Measurements from ENCODE around the gene GALNT17. TPM values are rescaled to one million over a fixed set of nuclear protein-coding genes. Genes with fewer than 3 reads are reported as not detected.
"Not testable (repeated sequence)": the region's sequence is repeated elsewhere in the genome, so short reads cannot be mapped to it uniquely, and the experiment has no call there.

GALNT17 gene
- total RNA-seq, 1 donor from 2014 or later, result not detected

- DNase-seq (ENCODE audit: low read depth in 2 of 2), result no peak
Measured at GRCh38 chr7:71165708-71166107, 33.8 kb downstream of the GALNT17 start.

- no peak for DNase-seq (ENCODE audit: low read depth in 2 of 2)
Measured at GRCh38 chr7:71171476-71171875, 39.5 kb downstream of the GALNT17 start.

GRCh38 chr7:71173955-71174354 is 42.0 kb downstream of the GALNT17 start:
- no peak for DNase-seq (ENCODE audit: low read depth in 2 of 2)

GRCh38 chr7:71182438-71182935 is 50.5 kb downstream of the GALNT17 start:
- no peak for DNase-seq (ENCODE audit: low read depth in 2 of 2)

DNA sequence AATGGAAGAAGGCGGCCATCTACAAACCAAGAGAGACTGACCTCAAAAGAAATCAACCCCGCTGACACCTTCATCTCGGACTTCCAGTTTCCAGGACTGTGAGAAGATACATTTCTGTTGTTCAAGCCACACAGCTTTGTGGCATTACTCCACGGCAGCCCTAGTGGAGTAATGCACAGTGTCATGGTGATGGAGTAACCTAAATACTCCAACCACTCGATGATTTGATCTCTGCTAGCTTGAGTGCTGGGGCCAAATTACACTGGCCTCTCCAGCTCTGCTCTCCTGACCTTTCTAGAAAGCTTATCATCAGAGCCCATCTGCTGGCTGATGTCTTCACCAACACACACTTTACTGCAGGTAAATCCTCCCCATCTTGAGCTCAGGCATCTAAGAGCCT is 52.2 kb downstream of the GALNT17 start:
- DNase-seq (ENCODE audit: low read depth in 2 of 2), result no peak

GRCh38 chr7:71184609-71185008 is 52.7 kb downstream of the GALNT17 start:
- no peak for DNase-seq (ENCODE audit: low read depth in 2 of 2)

DNA sequence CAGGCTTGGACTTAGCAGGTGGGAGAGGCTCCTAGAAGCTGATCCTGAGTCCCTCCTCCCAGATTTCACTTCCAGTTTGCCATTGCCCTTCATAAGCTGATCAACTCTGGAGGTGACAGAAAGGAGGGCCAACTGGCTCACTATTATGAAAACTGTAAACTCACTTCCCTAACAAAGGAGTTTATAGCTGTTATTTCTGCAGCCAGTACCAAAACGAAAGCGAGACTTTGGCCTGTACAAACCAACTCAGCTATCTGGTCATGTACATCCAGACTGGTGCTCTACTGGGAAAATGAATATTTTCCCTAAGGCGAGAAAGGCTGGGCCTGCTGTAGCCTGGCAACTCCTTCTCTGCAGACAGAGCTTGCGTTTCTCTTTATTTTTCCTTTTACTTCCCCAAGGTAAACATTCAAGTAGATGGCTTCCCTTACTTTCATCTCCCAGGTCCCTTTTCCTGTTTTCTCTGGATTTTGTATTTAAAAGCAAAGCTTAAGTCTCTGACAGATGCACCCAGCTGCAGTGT is 54.7 kb downstream of the GALNT17 start:
- DNase-seq (ENCODE audit: low read depth in 2 of 2), result no peak

DNA sequence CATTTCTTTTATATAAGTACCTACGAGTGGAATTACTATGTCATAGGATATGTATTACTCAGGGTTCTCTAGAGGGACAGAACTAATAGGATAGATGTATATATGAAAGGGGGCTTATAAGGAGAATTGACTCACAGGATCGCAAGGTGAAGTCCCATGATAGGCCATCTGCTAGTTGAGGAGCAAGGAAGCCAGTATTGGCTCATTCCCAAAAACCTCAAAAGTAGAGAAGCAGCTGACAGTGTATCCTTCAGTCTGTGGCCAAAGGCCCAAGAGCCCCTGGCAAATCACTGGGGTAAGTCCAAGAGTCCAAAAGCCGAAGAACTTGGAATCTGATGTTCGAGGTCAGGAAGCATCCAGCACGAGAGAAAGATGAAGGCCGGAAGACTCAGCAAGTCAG is 59.8 kb downstream of the GALNT17 start:
- DNase-seq (ENCODE audit: low read depth in 2 of 2), result no peak

- no peak for DNase-seq (ENCODE audit: low read depth in 2 of 2)
Measured at GRCh38 chr7:71193099-71193810, 61.3 kb downstream of the GALNT17 start.

DNA sequence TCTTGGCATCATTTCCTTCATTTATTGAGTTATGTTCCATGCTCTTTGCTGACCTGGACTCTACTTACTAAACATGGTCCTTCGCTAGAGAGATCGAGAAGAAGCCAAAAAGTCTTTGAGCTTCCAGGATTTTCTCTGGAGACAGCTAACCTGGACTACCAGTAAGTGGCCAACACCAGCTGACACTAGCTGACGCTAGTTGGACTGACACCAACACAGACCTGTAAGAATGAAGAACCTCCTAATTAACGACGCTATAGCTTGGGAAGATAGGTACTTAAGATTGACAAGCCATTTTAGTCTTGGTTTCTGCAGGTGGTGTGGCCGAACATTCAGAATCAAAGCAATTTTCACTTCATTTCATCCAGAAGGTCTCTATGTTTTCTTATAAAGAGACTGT is 66.4 kb downstream of the GALNT17 start:
- no peak for DNase-seq (ENCODE audit: low read depth in 2 of 2)

DNA sequence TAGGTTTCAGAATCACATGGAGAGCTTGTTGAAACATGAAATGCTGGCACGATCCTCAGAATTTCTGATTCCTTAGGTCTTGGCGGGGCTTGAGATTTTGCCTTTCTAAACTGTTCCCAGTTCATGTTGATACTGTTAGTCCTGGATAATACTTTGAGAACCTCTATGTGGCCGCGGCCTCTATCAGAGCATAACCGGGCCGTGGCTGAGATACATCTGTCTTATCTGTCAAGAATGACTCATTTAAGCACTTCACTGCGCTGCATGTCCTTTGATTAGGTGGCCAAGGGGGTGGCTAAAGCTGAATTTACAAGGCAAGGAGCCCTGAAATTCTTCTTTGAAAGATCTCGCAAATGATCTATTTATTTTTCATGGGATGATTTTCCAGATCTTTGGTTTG is 66.9 kb downstream of the GALNT17 start:
- DNase-seq (ENCODE audit: low read depth in 2 of 2), result no peak

DNA sequence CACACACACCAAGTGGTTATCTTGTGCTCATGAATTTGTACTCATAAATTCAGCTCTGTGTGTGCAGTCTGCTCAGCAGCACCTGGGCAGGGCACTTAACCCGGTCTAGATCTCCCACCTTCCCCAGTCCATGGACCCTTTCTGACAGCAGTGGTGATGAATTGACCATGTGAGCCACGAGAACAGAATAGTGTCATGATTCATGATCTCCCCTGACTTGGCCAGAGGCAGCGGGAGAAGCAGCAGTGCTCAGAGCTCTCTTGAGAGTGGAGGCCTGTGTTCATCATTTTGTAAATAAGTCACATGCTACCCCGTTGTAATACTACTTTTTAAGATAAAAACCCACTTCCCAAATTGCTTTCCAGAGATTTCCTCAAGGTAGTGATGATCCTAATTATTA is 74.2 kb downstream of the GALNT17 start:
- no peak for DNase-seq (ENCODE audit: low read depth in 2 of 2)

DNA sequence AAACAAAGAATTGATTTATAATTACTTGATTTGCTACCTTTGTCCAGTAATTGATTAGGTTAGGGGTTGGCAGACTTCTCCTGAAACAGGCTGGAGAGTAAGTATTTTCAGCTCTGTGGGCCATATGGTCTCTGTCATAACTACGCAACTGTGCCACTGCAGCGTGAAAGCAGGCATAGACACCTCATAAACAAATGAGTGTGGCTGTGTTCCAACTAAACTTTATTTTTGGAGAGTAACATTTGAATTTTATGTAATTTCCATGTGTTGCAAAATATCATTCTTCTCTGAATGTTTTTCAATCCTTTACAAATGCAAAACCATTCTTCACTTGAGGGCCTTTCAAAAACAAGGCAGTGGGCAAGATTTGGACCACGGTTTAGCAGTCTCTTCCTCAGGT is 76.9 kb downstream of the GALNT17 start:
- DNase-seq (ENCODE audit: low read depth in 2 of 2), result no peak

- not testable (repeated sequence) for DNase-seq (ENCODE audit: low read depth in 2 of 2)
Measured at GRCh38 chr7:71209484-71209883, 77.5 kb downstream of the GALNT17 start.

DNA sequence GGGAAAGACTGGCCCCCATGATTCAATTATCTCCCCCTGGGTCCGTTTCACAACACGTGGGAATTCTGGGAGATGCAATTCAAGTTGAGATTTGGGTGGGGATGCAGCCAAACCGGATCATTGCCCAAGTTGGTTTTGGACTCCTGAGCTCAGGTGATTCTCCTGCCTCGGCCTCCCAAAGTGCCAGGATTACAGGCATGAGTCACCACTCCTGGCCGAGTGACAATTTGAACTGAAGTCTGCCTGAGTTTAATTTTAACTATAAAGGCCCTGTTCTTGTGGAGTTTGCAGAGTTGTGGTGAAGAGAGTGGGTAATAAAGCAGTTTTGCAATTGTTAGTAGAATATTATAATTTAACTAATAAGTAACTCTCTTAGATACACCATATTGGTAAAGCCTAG is 78.3 kb downstream of the GALNT17 start:
- DNase-seq (ENCODE audit: low read depth in 2 of 2), result no peak

DNA sequence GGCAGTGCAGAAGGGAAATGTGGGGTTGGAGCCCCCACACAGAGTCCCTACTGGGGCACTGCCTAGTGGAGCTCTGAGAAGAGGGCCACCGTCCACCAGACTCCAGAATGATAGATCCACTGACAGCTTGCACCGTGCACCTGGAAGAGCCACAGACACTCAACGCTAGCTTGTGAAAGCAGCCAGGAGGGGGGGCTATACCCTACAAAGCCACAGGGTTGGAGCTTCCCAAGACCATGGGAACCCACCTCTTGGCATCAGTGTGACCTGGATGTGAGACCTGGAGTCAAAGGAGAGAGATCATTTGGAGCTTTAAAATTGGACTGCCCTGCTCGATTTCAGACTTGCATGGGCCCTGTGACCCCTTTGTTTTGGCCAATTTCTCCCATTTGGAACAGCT is 80.5 kb downstream of the GALNT17 start:
- not testable (repeated sequence) for DNase-seq (ENCODE audit: low read depth in 2 of 2)

- DNase-seq (ENCODE audit: low read depth in 2 of 2), result no peak
Measured at GRCh38 chr7:71216211-71216610, 84.3 kb downstream of the GALNT17 start.

- no peak for DNase-seq (ENCODE audit: low read depth in 2 of 2)
Measured at GRCh38 chr7:71220210-71220695, 88.3 kb downstream of the GALNT17 start.

- no peak for DNase-seq (ENCODE audit: low read depth in 2 of 2)
Measured at GRCh38 chr7:71221049-71221448, 89.1 kb downstream of the GALNT17 start.

DNA sequence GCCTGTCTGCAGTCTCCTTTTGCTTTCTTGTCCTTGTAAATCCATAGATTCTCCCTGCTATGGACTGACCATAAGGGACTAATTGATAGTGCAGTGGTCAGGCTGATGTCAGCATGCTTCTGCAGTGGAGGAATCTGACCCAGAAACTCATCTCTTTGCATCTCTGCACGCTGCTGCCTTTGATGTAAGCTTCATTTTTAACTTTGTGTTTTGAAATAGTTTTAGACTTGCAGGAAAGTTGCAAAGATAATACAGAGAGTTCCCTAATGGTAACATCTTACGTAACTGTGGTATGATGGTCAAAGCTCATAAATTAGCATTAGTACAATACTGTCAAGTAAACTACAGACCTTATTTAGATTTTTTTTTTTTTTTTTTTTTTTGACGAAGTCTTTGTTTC is 89.6 kb downstream of the GALNT17 start:
- DNase-seq (ENCODE audit: low read depth in 2 of 2), result no peak

- DNase-seq (ENCODE audit: low read depth in 2 of 2), result no peak
Measured at GRCh38 chr7:71227126-71227525, 95.2 kb downstream of the GALNT17 start.

DNA sequence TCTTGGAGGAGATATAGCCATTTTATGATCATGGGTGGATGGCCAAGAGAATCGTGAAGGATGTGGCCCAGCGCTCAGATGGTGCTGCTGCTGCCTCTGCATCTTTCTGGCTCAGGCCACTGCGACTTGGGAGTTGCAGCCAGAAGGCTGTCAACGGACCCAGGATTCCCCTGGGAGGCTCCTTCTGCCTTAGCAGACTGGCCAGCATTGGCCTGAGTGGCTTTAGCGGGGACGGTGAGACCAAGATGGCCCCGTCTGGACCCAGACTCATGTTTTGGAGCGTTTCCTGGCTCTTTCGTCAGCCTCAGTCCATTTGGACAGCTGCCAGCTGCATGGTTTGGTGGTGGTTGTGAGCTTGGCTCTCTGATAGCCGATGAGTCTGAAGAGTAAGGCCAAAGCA is 97.2 kb downstream of the GALNT17 start:
- no peak for DNase-seq (ENCODE audit: low read depth in 2 of 2)

DNA sequence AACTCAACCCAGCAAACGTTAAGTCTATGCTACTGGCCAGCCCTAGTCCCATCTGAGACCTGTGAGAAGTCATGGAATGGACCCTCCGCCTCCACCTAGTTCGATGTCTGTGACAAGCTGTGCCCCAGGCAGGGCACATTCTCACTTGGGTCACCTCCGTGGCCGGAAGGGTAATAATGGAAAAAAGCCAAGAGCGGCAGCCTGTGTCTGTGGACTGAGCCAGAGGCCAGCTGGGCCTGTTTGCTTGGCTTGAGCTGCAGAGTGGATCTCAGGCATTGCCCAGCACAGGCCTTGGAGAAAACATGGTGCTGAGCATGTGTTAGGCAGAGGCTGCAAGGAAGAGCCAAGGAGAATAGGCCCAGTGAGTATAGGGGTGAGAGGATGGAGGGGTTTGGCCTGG is 97.8 kb downstream of the GALNT17 start:
- DNase-seq (ENCODE audit: low read depth in 2 of 2), result no peak

Data from dermis microvascular lymphatic vessel endothelial cell (primary cell).